ENCODE measurements around the gene XYLB. TPM values are rescaled to one million over a fixed set of nuclear protein-coding genes. Genes with fewer than 3 reads are reported as not detected.

Gene XYLB
- total and polyA plus RNA-seq, 2 of the 13 experiments (the other 11 are each of a cell fraction or from before 2014, with no cell fraction given) = 25.9 to 30.0 TPM

GRCh38 chr3:38396861-38397260, 50.3 kb downstream of the XYLB start:
- TF ChIP-seq PAWR (CRISPR knock-in tag; IDR thresholded peaks at IDR 0.05; ENCODE audit: borderline replicate concordance) = no peak
- 0 out of 2 replicates have a peak, but pooled peaks have one; percentile 13 for TF ChIP-seq ZNF788 (CRISPR knock-in tag; IDR thresholded peaks at IDR 0.05; ENCODE audit: borderline replicate concordance)
- TF ChIP-seq POLR2A (IDR thresholded peaks at IDR 0.05; ENCODE audit: insufficient read depth in 1 of 2, low read depth in 2 of 2, low read length in 2 of 2) = 0 out of 4 replicates have a peak, but pooled peaks of 1 of the 2 experiments have one; percentile 13
- no peak for TF ChIP-seq SRSF9 (IDR thresholded peaks at IDR 0.05; ENCODE audit: borderline replicate concordance, insufficient read depth, low read depth, low read length, poor library complexity, severe bottlenecking)
- peak; percentile 17; the same call in 2 of the 3 replicates for ATAC-seq
- H3K4me1 ChIP-seq (ENCODE audit: insufficient read depth, low read length) = peaks cover 20% of the 10 kb centered on the region
- no peaks in the 10 kb centered on the region for H3K79me2 ChIP-seq (ENCODE audit: insufficient read depth, low read length)
- H4K20me1 ChIP-seq (ENCODE audit: insufficient read depth, low read length) = peaks cover 4% of the 10 kb centered on the region; the same call in 1 of the 2 replicates
- H3K27me3 ChIP-seq (ENCODE audit: control insufficient read depth in 1 of 2, insufficient read depth in 2 of 2, low read length in 2 of 2) = no peaks in the 10 kb centered on the region
- no peak overlapping the region for H3K4me3 ChIP-seq (replicated peaks in 1 of 3; ENCODE audit: insufficient read depth in 1 of 3, low read depth in 2 of 3, low read length in 3 of 3)
- WGBS (ENCODE audit: low lambda C conversion rate) = 95% methylated on average over 5 of the region's 5 CpGs
- intact Hi-C loops (cut with micrococcal nuclease; ENCODE audit: unreplicated experiment) (no loop called here), in situ Hi-C loops (cut with HindIII; ENCODE audit: extremely low pct_ligation_motif_present, low pct_unique_long_range_greater_than_20kb) (no loop called here)
- H3K36me3 ChIP-seq (replicated peaks in 1 of 2; ENCODE audit: control insufficient read depth in 1 of 2, insufficient read depth in 2 of 2, low read length in 2 of 2) = peaks cover 39 to 79% of the 10 kb centered on the region in 2 experiments
- no peak overlapping the region for H3K4me2 ChIP-seq (ENCODE audit: low read depth, low read length)
- no peak for FAIRE-seq
- H3K9me3 ChIP-seq (ENCODE audit: low read length) = no peaks in the 10 kb centered on the region
- no peak overlapping the region for H3K9ac ChIP-seq (ENCODE audit: insufficient read depth, low read depth, low read length)
- H2AFZ ChIP-seq (ENCODE audit: low read length) = no peak overlapping the region
- POLR2A ChIA-PET = interaction anchor here (1.3 kb wide), 1 partner anchor 50 kb away, joined by 3 read pairs; the partner anchor contains the start of gene XYLB
- CTCF ChIA-PET (ENCODE audit: low intra/inter-chr PET ratio, low total read pairs) = no interaction called here
- H3K27ac ChIP-seq (ENCODE audit: extremely low read length, insufficient read depth, low read length) = no peak overlapping the region
- BruUV-seq (replicated peaks) = no TSS peak
- DNase-seq (ENCODE audit: low spot score) = no peak

GRCh38 chr3:38397320-38397719, 50.7 kb downstream of the XYLB start:
- no peak overlapping the region for H3K9ac ChIP-seq (ENCODE audit: insufficient read depth, low read depth, low read length)
- ChIA-PET CTCF (ENCODE audit: low intra/inter-chr PET ratio, low total read pairs) (no interaction called here), POLR2A (interaction anchor here (1.3 kb wide), 1 partner anchor 51 kb away, joined by 3 read pairs; the partner anchor contains the start of gene XYLB)
- ATAC-seq (peak; percentile 82), FAIRE-seq (peak; percentile 44), DNase-seq (ENCODE audit: low spot score) (peak; percentile 40)
- peaks cover 4% of the 10 kb centered on the region; the same call in 1 of the 2 replicates for H4K20me1 ChIP-seq (ENCODE audit: insufficient read depth, low read length)
- no peaks in the 10 kb centered on the region for H3K27me3 ChIP-seq (ENCODE audit: control insufficient read depth in 1 of 2, insufficient read depth in 2 of 2, low read length in 2 of 2)
- H2AFZ ChIP-seq (ENCODE audit: low read length) = no peak overlapping the region
- no peak overlapping the region for H3K4me2 ChIP-seq (ENCODE audit: low read depth, low read length)
- intact Hi-C loops (cut with micrococcal nuclease; ENCODE audit: unreplicated experiment) = no loop called here
- peaks cover 38 to 80% of the 10 kb centered on the region in 2 experiments for H3K36me3 ChIP-seq (replicated peaks in 1 of 2; ENCODE audit: control insufficient read depth in 1 of 2, insufficient read depth in 2 of 2, low read length in 2 of 2)
- WGBS (ENCODE audit: low lambda C conversion rate) = 54% methylated on average over 3 of the region's 5 CpGs
- no peaks in the 10 kb centered on the region for H3K9me3 ChIP-seq (ENCODE audit: low read length)
- in situ Hi-C loops (cut with HindIII; ENCODE audit: extremely low pct_ligation_motif_present, low pct_unique_long_range_greater_than_20kb) = no loop called here
- no peak overlapping the region for H3K27ac ChIP-seq (ENCODE audit: extremely low read length, insufficient read depth, low read length)
- H3K4me1 ChIP-seq (ENCODE audit: insufficient read depth, low read length) = peaks cover 20% of the 10 kb centered on the region
- BruUV-seq (replicated peaks) = no TSS peak
- no peak overlapping the region for H3K4me3 ChIP-seq (replicated peaks in 1 of 3; ENCODE audit: insufficient read depth in 1 of 3, low read depth in 2 of 3, low read length in 3 of 3)
- H3K79me2 ChIP-seq (ENCODE audit: insufficient read depth, low read length) = no peaks in the 10 kb centered on the region
- 0 out of 2 replicates have a peak, but pooled peaks have one; percentile 25 for TF ChIP-seq GATAD1 (CRISPR knock-in tag; IDR thresholded peaks at IDR 0.05)
- TF ChIP-seq IRX3 (CRISPR knock-in tag; IDR thresholded peaks at IDR 0.05; ENCODE audit: borderline replicate concordance, low read depth) = no peak
- TF ChIP-seq KDM5A (IDR thresholded peaks at IDR 0.05; ENCODE audit: borderline replicate concordance, low read length) = no peak
- TF ChIP-seq STAT6 (CRISPR knock-in tag; IDR thresholded peaks at IDR 0.05; ENCODE audit: borderline replicate concordance) = no peak
- TF ChIP-seq CTCF (CRISPR knock-in tag; IDR thresholded peaks at IDR 0.05) = 0 out of 2 replicates have a peak, but pooled peaks have one; percentile 34
- no peak for TF ChIP-seq ZBTB33 (CRISPR knock-in tag; IDR thresholded peaks at IDR 0.05)
- peak; percentile 70; the same call in 1 of the 2 replicates for TF ChIP-seq MXD4 (CRISPR knock-in tag; IDR thresholded peaks at IDR 0.05)

All from HepG2 (cell line).